ENCODE results near the gene SLC12A9.

DNA sequence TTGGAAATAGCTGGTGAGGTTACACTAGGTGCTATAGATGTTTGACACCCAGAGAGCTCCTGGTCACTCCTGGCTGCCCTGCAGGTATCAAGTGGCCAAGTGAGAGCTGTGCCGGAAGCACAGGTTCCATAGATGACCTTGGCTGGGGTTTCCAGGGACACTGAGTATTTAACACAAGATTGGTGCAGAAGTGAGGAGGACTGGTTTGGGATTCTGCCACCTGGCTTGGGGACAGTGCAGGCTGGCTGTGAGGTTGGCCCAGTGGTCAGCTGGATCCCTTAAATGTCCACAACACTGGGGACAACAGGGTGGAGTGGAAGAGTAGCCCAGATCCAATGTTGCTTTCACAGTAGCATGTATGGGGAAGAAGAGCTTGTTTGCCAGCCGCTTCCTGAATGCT lies 48.5 kb downstream of the SLC12A9 start:
- TF ChIP-seq ZBTB1 (tag by site-specific recombination; IDR thresholded peaks at IDR 0.05) (no peak), HOXD13 (CRISPR knock-in tag; IDR thresholded peaks at IDR 0.05; ENCODE audit: borderline replicate concordance) (no peak), ZNF670 (tag by site-specific recombination; IDR thresholded peaks at IDR 0.05; ENCODE audit: low read depth) (no peak), ZFP3 (tag by site-specific recombination; IDR thresholded peaks at IDR 0.05; ENCODE audit: low read depth) (no peak), ZNF747 (tag by site-specific recombination; IDR thresholded peaks at IDR 0.05) (no peak), YY1 (tag by site-specific recombination; IDR thresholded peaks at IDR 0.05) (no peak), MYNN (tag by site-specific recombination; IDR thresholded peaks at IDR 0.05; ENCODE audit: borderline replicate concordance) (no peak)
- TF ChIP-seq, protein P1, sequence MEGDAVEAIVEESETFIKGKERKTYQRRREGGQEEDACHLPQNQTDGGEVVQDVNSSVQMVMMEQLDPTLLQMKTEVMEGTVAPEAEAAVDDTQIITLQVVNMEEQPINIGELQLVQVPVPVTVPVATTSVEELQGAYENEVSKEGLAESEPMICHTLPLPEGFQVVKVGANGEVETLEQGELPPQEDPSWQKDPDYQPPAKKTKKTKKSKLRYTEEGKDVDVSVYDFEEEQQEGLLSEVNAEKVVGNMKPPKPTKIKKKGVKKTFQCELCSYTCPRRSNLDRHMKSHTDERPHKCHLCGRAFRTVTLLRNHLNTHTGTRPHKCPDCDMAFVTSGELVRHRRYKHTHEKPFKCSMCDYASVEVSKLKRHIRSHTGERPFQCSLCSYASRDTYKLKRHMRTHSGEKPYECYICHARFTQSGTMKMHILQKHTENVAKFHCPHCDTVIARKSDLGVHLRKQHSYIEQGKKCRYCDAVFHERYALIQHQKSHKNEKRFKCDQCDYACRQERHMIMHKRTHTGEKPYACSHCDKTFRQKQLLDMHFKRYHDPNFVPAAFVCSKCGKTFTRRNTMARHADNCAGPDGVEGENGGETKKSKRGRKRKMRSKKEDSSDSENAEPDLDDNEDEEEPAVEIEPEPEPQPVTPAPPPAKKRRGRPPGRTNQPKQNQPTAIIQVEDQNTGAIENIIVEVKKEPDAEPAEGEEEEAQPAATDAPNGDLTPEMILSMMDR (tag by site-specific recombination; IDR thresholded peaks at IDR 0.05) = no peak
- TF ChIP-seq, protein P2, sequence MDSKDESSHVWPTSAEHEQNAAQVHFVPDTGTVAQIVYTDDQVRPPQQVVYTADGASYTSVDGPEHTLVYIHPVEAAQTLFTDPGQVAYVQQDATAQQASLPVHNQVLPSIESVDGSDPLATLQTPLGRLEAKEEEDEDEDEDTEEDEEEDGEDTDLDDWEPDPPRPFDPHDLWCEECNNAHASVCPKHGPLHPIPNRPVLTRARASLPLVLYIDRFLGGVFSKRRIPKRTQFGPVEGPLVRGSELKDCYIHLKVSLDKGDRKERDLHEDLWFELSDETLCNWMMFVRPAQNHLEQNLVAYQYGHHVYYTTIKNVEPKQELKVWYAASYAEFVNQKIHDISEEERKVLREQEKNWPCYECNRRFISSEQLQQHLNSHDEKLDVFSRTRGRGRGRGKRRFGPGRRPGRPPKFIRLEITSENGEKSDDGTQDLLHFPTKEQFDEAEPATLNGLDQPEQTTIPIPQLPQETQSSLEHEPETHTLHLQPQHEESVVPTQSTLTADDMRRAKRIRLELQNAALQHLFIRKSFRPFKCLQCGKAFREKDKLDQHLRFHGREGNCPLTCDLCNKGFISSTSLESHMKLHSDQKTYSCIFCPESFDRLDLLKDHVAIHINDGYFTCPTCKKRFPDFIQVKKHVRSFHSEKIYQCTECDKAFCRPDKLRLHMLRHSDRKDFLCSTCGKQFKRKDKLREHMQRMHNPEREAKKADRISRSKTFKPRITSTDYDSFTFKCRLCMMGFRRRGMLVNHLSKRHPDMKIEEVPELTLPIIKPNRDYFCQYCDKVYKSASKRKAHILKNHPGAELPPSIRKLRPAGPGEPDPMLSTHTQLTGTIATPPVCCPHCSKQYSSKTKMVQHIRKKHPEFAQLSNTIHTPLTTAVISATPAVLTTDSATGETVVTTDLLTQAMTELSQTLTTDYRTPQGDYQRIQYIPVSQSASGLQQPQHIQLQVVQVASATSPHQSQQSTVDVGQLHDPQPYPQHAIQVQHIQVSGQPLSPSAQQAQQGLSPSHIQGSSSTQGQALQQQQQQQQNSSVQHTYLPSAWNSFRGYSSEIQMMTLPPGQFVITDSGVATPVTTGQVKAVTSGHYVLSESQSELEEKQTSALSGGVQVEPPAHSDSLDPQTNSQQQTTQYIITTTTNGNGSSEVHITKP (tag by site-specific recombination; IDR thresholded peaks at IDR 0.05) = no peak
- TF ChIP-seq, protein P3, sequence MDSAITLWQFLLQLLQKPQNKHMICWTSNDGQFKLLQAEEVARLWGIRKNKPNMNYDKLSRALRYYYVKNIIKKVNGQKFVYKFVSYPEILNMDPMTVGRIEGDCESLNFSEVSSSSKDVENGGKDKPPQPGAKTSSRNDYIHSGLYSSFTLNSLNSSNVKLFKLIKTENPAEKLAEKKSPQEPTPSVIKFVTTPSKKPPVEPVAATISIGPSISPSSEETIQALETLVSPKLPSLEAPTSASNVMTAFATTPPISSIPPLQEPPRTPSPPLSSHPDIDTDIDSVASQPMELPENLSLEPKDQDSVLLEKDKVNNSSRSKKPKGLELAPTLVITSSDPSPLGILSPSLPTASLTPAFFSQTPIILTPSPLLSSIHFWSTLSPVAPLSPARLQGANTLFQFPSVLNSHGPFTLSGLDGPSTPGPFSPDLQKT (IDR thresholded peaks at IDR 0.05; ENCODE audit: borderline replicate concordance, low read depth, low read length) = no peak
